Fibroblast of lung (primary cell): Measurements from ENCODE around the gene SLC28A1. TPM values are rescaled to one million over a fixed set of nuclear protein-coding genes. Genes with fewer than 3 reads are reported as not detected.
A peak's percentile ranks its signal among the peaks of the same experiment; 100 is the strongest.

Experiments
- DNase-seq, 2 donors: peaks; one replicate each; pipeline versions ENCODE4 v3.0.0 to v3.0.0-alpha.2; 2010; ENCODE audit warnings: low read depth in 2 of 2
- H2AFZ ChIP-seq: 2 replicates; pipeline ENCODE4 v1.5.1; 2012; ENCODE audit warnings: low read length, control low read depth, inconsistent platforms
- H3K27ac ChIP-seq: 2 replicates; pipeline ENCODE4 v1.5.1; 2011; ENCODE audit warnings: low read length, control low read depth; ENCODE audit not compliant: insufficient read depth
- H3K27me3 ChIP-seq: 2 replicates; pipeline ENCODE4 v1.5.1; 2011; ENCODE audit warnings: mild to moderate bottlenecking, low read length; ENCODE audit not compliant: control insufficient read depth, insufficient read depth
- H3K36me3 ChIP-seq: 2 replicates; pipeline ENCODE4 v1.5.1; 2011; ENCODE audit warnings: low read length; ENCODE audit not compliant: control insufficient read depth, insufficient read depth
- H3K4me1 ChIP-seq: 2 replicates; pipeline ENCODE4 v1.5.1; 2011; ENCODE audit warnings: low read length; ENCODE audit not compliant: control insufficient read depth, insufficient read depth; ENCODE audit errors: extremely low read depth
- H3K4me2 ChIP-seq: 2 replicates; pipeline ENCODE4 v1.5.1; 2011; ENCODE audit warnings: low read length, control low read depth; ENCODE audit not compliant: insufficient read depth; ENCODE audit errors: extremely low read depth
- H3K4me3 ChIP-seq, 4 experiments: fragments of 200-600 bp in 1 of 4; sonication (generic) in 1 of 4; replicated peaks in 1 of 4; 2 replicates each; pipeline ENCODE4 v1.5.1; 2011 to 2016; ENCODE audit warnings: low read length in 4 of 4, low read depth in 3 of 4, mild to moderate bottlenecking in 3 of 4, control low read depth in 2 of 4, inconsistent platforms in 1 of 4, mixed read lengths in 1 of 4; ENCODE audit not compliant: insufficient read depth in 1 of 4; ENCODE audit errors: control extremely low read depth in 1 of 4
- H3K79me2 ChIP-seq: 2 replicates; pipeline ENCODE4 v1.5.1; 2012; ENCODE audit warnings: mild to moderate bottlenecking, low read length, inconsistent platforms; ENCODE audit not compliant: control insufficient read depth, insufficient read depth
- H3K9ac ChIP-seq: 2 replicates; pipeline ENCODE4 v1.5.1; 2011; ENCODE audit warnings: mild to moderate bottlenecking, low read length, control low read depth; ENCODE audit not compliant: insufficient read depth
- H3K9me3 ChIP-seq: 2 replicates; pipeline ENCODE4 v1.5.1; 2012; ENCODE audit warnings: low read depth, low read length; ENCODE audit not compliant: control insufficient read depth, insufficient read depth
- H4K20me1 ChIP-seq: 2 replicates; pipeline ENCODE4 v1.5.1; 2011; ENCODE audit warnings: low read length; ENCODE audit not compliant: control insufficient read depth, insufficient read depth; ENCODE audit errors: extremely low read depth
- EZH2 ChIP-seq: IDR thresholded peaks from 2 replicates; pipeline ENCODE4 v1.5.1; 2012; ENCODE audit warnings: low read length, control low read depth, mild to moderate bottlenecking; ENCODE audit errors: missing control alignments
- polyA plus RNA-seq, 2 donors: library from polyadenylated mRNA; depleted of rRNA in 1 of 2; stranded (reverse) in 1 of 2; unstranded in 1 of 2; fragments of >200 nt; gene quantifications; 2 replicates each; pipeline ENCODE4 v1.2.1, GENCODE V29; 2011 to 2012; ENCODE audit warnings: missing spikeins in 1 of 2
- total RNA-seq: library from RNA; depleted of rRNA; stranded (reverse); fragments of >200 nt; gene quantifications from 2 replicates; pipeline ENCODE4 v1.2.1, GENCODE V29; 2014
- TF ChIP-seq, protein P1 (sequence below), 2 donors: IDR thresholded peaks in 1 of 2; conservative IDR thresholded peaks in 1 of 2; 1 replicate in 1 of 2; 2 replicates in 1 of 2; pipeline ENCODE4 v1.5.1; 2011 to 2012; ENCODE audit warnings: low read length in 2 of 2, control low read depth in 1 of 2, inconsistent platforms in 1 of 2, low read depth in 1 of 2, mild to moderate bottlenecking in 1 of 2

The SLC28A1 gene
- total and polyA plus RNA-seq, 2 donors (not counting 1 experiment from before 2014, with no cell fraction given) = not detected

GRCh38 chr15:84960391-84961113, 76.1 kb downstream of the SLC28A1 start:
- Histone ChIP-seq H3K4me1 (no peaks in the 10 kb centered on the region), H3K4me2 (no peak overlapping the region), H3K79me2 (no peaks in the 10 kb centered on the region), H3K9ac (no peak overlapping the region), H4K20me1 (no peaks in the 10 kb centered on the region), H3K27me3 (no peaks in the 10 kb centered on the region), H3K36me3 (no peaks in the 10 kb centered on the region), H3K9me3 (no peaks in the 10 kb centered on the region), H2AFZ (no peak overlapping the region), H3K4me3 (no peak overlapping the region), H3K27ac (no peak overlapping the region)
- TF ChIP-seq, protein P1, sequence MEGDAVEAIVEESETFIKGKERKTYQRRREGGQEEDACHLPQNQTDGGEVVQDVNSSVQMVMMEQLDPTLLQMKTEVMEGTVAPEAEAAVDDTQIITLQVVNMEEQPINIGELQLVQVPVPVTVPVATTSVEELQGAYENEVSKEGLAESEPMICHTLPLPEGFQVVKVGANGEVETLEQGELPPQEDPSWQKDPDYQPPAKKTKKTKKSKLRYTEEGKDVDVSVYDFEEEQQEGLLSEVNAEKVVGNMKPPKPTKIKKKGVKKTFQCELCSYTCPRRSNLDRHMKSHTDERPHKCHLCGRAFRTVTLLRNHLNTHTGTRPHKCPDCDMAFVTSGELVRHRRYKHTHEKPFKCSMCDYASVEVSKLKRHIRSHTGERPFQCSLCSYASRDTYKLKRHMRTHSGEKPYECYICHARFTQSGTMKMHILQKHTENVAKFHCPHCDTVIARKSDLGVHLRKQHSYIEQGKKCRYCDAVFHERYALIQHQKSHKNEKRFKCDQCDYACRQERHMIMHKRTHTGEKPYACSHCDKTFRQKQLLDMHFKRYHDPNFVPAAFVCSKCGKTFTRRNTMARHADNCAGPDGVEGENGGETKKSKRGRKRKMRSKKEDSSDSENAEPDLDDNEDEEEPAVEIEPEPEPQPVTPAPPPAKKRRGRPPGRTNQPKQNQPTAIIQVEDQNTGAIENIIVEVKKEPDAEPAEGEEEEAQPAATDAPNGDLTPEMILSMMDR (conservative IDR thresholded peaks at IDR 0.05 in 1 of 2, IDR thresholded peaks at IDR 0.05 in 1 of 2; ENCODE audit: low read depth in 1 of 2, low read length in 2 of 2) = no peak
- no peak for TF ChIP-seq EZH2
- no peak for DNase-seq

GRCh38 chr15:84961114-84961452, 76.6 kb downstream of the SLC28A1 start:
- TF ChIP-seq, protein P1 (conservative IDR thresholded peaks at IDR 0.05 in 1 of 2, IDR thresholded peaks at IDR 0.05 in 1 of 2; ENCODE audit: low read depth in 1 of 2, low read length in 2 of 2) = no peak
- no peak for TF ChIP-seq EZH2
- H3K4me3 ChIP-seq = no peak overlapping the region
- DNase-seq = peak; percentile 68 to 92
- no peak overlapping the region for H3K9ac ChIP-seq
- H3K36me3 ChIP-seq = no peaks in the 10 kb centered on the region
- H3K4me1 ChIP-seq = no peaks in the 10 kb centered on the region
- no peaks in the 10 kb centered on the region for H3K9me3 ChIP-seq
- H3K4me2 ChIP-seq = no peak overlapping the region
- no peak overlapping the region for H3K27ac ChIP-seq
- H3K27me3 ChIP-seq = no peaks in the 10 kb centered on the region
- no peak overlapping the region for H2AFZ ChIP-seq
- no peaks in the 10 kb centered on the region for H3K79me2 ChIP-seq
- no peaks in the 10 kb centered on the region for H4K20me1 ChIP-seq

GRCh38 chr15:84961707-84962106, 77.2 kb downstream of the SLC28A1 start:
- H3K4me2 ChIP-seq = no peak overlapping the region
- peak in 1 of 2 donors; percentile 49 for DNase-seq
- H3K9ac ChIP-seq = no peak overlapping the region
- H3K79me2 ChIP-seq = no peaks in the 10 kb centered on the region
- H3K27me3 ChIP-seq = no peaks in the 10 kb centered on the region
- TF ChIP-seq EZH2 = no peak
- TF ChIP-seq, protein P1 (conservative IDR thresholded peaks at IDR 0.05 in 1 of 2, IDR thresholded peaks at IDR 0.05 in 1 of 2; ENCODE audit: low read depth in 1 of 2, low read length in 2 of 2) = no peak
- no peak overlapping the region for H3K27ac ChIP-seq
- no peaks in the 10 kb centered on the region for H3K9me3 ChIP-seq
- no peak overlapping the region for H3K4me3 ChIP-seq
- H4K20me1 ChIP-seq = no peaks in the 10 kb centered on the region
- H3K4me1 ChIP-seq = no peaks in the 10 kb centered on the region
- H2AFZ ChIP-seq = no peak overlapping the region
- H3K36me3 ChIP-seq = no peaks in the 10 kb centered on the region
